Mesodermal cell (in vitro differentiated cells): ENCODE measurements around the gene LIN7A.

ENCODE experiments used
- H3K27ac ChIP-seq: 2 replicates; pipeline ENCODE4 v1.7.0; 2013; ENCODE audit warnings: mild to moderate bottlenecking, low read depth, low read length, moderate library complexity; ENCODE audit not compliant: severe bottlenecking
- H3K36me3 ChIP-seq: 2 replicates; pipeline ENCODE4 v1.7.1; 2013; ENCODE audit warnings: mild to moderate bottlenecking, low read length, moderate library complexity; ENCODE audit not compliant: control insufficient read depth, insufficient read depth
- H3K4me1 ChIP-seq: one replicate; pipeline ENCODE4 v1.7.1; 2013; ENCODE audit warnings: mild to moderate bottlenecking, low read length; ENCODE audit not compliant: insufficient read depth, control insufficient read depth, poor library complexity, severe bottlenecking
- H3K4me3 ChIP-seq: 2 replicates; pipeline ENCODE4 v1.7.0; 2013; ENCODE audit warnings: low read length, control low read depth, mild to moderate bottlenecking; ENCODE audit not compliant: insufficient read depth, poor library complexity, severe bottlenecking; ENCODE audit errors: extremely low read depth
- H3K9me3 ChIP-seq: 2 replicates; pipeline ENCODE4 v1.7.1; 2013; ENCODE audit warnings: mild to moderate bottlenecking, low read length, moderate library complexity; ENCODE audit not compliant: control insufficient read depth
- WGBS, 2 experiments: methylation state at CpG; one replicate each; pipeline ENCODE4 v1.1.5; 2013; ENCODE audit warnings: missing lambda C conversion rate in 2 of 2; ENCODE audit not compliant: insufficient coverage in 2 of 2; 5-methylcytosine and 5-hydroxymethylcytosine counted together

Gene LIN7A

DNA sequence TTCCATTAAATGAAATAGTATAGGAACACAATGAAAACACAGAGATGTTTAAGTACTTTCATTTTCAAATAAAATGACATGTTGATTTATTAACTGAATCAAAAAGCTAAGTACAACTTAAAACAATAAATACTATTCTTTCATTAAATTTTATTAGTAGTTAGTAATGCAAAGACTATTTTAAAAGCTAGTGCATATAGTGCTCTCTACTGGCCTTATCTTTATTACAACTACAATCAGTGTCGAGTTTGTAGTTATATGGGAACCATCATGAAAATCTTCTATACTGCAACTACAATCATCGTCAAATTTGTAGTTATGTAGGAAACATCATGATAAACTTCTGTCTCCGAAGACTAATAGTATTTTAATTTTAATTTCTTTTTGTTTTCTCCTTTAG lies 8.9 kb upstream of the LIN7A start:
- WGBS, 2 experiments = no CpG with 5 or more reads among the region's 3 CpGs
- no peak overlapping the region for H3K27ac ChIP-seq
- H3K4me3 ChIP-seq = no peak overlapping the region
- no peaks in the 10 kb centered on the region for H3K4me1 ChIP-seq
- H3K36me3 ChIP-seq = no peaks in the 10 kb centered on the region
- H3K9me3 ChIP-seq = no peaks in the 10 kb centered on the region

DNA sequence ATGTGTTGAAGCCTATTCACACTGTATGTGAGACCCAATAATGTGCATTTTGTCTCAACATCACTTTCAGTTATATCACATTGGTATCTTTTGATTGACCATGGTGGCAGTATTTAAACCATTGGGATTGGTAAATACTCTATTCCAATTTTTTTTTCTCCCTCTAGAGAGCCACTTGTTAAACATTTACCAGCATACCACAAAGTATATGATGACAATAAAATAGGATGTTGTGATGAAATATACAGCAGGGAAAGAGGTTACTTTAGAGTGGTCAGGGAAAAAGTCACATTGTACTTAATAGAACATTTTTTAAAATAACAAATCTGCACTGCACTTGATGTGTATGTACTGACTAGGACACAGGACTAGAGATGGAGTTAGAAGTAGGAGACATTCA lies 5.6 kb upstream of the LIN7A start:
- H3K9me3 ChIP-seq = no peaks in the 10 kb centered on the region
- no peak overlapping the region for H3K4me3 ChIP-seq
- peaks cover 4% of the 10 kb centered on the region for H3K4me1 ChIP-seq
- H3K27ac ChIP-seq = no peak overlapping the region
- no peaks in the 10 kb centered on the region for H3K36me3 ChIP-seq

DNA sequence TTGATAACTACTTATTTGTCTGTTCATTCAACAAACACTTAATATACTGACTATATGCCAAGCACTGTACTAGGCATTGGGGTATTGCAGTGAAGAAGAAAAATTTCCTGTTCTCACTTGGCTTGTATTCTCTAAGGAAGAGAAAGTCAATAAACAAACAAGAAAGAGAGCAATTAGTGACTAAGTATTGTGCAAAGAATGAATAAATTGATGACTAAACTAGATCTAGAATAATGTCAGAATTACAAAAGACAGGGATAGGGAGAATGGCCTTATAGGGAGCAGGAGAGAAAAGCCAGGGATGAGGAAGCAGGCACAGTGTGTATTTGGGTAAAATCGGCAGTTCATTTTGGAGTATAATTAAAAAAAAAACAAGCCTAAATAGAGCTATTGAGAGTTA lies 4.2 kb upstream of the LIN7A start:
- Histone ChIP-seq H3K36me3 (no peaks in the 10 kb centered on the region), H3K9me3 (no peaks in the 10 kb centered on the region), H3K27ac (no peak overlapping the region), H3K4me1 (peaks cover 9% of the 10 kb centered on the region), H3K4me3 (no peak overlapping the region)
- no CpG with 5 or more reads among the region's 1 CpG for WGBS, 2 experiments

DNA sequence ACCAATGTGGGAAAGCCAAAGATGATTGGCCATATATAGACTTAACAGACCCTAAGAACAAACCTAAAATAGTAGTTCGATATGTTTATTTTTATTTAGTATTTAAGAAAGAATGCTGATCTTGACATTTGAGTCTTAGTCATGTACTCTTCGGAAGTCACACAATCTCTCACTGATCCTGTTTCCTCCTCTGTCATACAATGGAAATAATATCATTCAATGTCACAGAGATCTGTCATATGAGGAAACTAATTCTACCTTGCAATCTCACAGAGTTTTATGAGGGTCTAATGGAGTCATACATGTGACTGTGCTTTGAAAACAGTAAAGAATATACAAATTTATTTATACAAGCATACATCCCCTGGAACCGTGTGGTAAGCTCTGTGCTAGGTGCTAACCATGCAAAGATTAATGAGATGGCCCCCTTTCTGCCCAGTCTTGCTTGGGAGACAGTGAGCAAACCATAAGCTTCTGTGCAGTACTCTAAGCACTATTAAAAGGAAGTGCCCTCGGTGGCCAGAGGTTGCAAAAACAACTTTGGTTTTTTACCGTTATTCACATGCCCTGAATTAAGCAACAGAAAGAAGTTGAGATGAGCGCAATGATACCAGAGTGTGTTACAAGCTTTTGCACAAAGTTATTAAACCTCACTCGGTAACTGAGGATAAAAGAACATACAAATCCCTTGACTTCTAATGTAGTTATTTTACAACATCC lies 1.7 kb upstream of the LIN7A start:
- no peaks in the 10 kb centered on the region for H3K36me3 ChIP-seq
- no peak overlapping the region for H3K27ac ChIP-seq
- peaks cover 9% of the 10 kb centered on the region for H3K4me1 ChIP-seq
- no peak overlapping the region for H3K4me3 ChIP-seq
- no peaks in the 10 kb centered on the region for H3K9me3 ChIP-seq
- 50 to 73% methylated on average over 2 to 3 of the region's 7 CpGs for WGBS, 2 experiments

DNA sequence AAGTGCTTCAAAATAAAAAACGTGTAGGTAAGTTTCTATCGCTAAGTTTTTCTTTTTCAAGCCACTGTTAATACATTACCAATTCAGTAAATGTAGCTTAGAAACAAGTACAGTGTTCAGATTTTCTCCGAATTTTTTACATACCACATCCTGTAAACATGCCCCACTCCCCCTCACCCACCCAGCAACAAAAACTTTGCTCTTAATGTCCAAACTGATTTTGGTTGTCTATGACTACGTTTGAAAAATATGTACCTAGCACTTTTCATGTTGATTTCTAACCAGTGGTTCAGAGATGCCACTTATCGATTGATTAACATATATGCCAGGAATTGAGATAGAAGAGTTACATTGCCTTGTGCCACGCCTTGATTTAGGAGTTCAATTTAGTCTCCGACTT lies 663 bp upstream of the LIN7A start:
- Histone ChIP-seq H3K27ac (no peak overlapping the region), H3K9me3 (no peaks in the 10 kb centered on the region), H3K36me3 (no peaks in the 10 kb centered on the region), H3K4me1 (peaks cover 9% of the 10 kb centered on the region), H3K4me3 (no peak overlapping the region)
- WGBS, 2 experiments = 56 to 87% methylated on average over 3 to 4 of the region's 7 CpGs

DNA sequence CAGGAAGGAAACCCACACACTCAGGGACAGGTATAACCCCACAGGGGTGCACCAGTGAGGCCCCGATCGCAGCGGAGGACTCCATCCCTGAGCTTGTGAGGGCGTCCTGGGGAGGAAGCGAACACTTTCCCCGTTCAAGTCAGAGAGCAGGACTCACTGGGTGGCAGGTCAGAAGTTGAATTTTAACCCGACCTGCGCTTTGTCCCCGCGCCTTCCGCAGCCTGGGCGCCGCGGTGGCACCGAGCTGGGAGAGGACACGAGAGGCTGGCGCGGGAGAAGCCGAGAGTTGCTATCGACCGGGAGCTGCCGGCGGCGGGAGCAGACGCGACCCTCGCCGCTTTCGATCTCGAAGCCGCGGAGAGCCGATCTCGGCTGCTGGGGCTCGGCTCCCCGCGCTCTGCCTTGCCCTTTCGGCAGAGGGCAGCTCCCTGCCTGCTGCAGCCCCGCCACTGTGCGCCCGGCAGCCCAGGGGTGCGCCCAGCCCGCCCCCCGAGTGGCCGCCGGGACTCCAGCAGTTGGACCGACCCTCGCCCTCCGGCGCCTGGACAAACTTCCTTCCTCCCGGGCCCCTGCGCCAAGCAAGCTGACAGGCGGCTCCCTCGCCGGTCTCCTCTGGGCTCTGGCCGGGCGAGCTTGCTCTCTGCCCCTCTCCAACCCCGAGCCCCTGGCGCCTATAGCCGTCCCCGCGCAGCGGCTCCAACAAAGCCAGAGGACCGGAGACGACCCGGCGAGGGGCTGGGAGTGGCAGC lies 918 bp downstream of the LIN7A start:
- no peaks in the 10 kb centered on the region for H3K36me3 ChIP-seq
- H3K9me3 ChIP-seq = no peaks in the 10 kb centered on the region
- 0% methylated on average over 41 to 64 of the region's 67 CpGs for WGBS, 2 experiments
- H3K27ac ChIP-seq = no peak overlapping the region
- H3K4me1 ChIP-seq = peaks cover 9% of the 10 kb centered on the region
- H3K4me3 ChIP-seq = peak overlapping the region; percentile 68

DNA sequence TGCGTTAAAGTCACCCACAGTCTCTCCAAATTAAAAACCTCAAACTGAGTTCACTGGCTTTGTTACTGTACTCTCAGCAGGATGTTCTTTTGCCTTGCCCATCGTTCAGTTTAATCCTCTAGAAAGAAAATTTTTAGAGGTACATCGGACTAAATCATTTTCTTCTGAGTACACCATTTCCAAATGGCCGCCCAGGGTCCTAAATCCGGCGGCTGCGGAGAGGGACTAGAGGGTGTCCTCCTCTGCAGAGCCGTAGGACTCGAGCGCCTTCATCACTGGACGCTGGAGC lies 1.4 kb downstream of the LIN7A start:
- peaks cover 9% of the 10 kb centered on the region for H3K4me1 ChIP-seq
- peak overlapping the region; percentile 68 for H3K4me3 ChIP-seq
- no peak overlapping the region for H3K27ac ChIP-seq
- no peaks in the 10 kb centered on the region for H3K9me3 ChIP-seq
- no peaks in the 10 kb centered on the region for H3K36me3 ChIP-seq
- 0 to 1% methylated on average over 1 to 6 of the region's 11 CpGs for WGBS, 2 experiments

DNA sequence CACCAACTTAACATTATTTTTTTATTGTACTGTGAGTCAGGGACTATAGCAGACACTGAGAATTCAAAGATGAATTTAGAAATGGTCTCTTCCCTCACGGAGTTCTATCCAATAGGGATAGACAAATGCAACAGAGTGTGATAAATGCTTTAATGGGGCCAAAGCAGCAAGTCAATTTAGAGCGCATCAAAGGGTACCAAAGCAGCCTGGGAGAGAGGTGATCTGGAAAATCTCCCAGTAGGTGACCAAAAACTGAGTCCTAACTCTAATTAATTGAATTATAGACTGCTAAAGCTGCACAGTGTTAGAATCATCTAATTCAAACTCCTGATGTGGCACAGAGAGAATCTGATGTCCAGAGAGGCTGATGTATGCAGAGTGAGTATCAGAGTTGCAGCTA lies 2.6 kb downstream of the LIN7A start:
- H3K36me3 ChIP-seq = no peaks in the 10 kb centered on the region
- no peak overlapping the region for H3K27ac ChIP-seq
- peaks cover 9% of the 10 kb centered on the region for H3K4me1 ChIP-seq
- H3K4me3 ChIP-seq = no peak overlapping the region
- no peaks in the 10 kb centered on the region for H3K9me3 ChIP-seq
- 80 to 89% methylated on average over 1 to 2 of the region's 2 CpGs for WGBS, 2 experiments

DNA sequence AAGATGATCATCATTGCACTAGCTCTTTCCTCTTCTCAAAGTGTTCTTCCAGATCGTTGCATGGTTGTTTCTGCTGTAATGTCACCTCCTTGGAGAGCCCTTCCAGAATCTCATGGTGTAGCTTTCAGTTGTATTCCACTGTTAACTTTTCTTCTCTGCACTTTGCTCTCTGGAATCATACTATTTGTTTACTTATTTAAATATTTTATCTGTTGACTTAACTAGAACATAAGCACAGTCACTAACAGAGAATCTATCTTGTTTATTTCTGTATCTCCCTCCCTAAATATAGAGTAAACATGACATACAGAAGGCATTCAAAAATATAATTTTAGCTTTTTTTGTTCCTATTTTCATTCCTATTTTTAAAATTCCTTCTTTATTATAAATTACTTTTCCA lies 11.8 kb downstream of the LIN7A start:
- no peak overlapping the region for H3K4me3 ChIP-seq
- 100% methylated on average over 1 of the region's 1 CpG for WGBS, 2 experiments

DNA sequence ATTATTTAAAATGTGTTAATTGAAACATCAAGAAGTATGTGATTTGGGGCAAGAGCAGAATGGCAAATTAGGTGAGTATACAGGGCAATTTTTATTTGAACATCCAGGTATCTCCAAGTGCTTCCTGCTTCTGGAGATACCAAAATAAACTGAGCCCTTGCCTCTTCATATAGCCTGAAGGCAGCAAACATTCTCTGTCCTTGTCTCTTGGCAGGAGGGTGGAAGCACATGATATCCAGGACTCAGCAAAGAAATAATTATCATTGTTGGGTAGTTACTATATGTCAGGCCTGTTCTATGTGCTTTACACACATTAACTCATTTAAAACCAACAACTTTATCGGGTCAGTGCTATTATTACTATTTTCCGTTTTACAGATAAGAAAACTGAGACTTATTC lies 12.5 kb downstream of the LIN7A start:
- WGBS, 2 experiments = no CpG with 5 or more reads among the region's 2 CpGs

More for the DNA sequence above, 11.8 kb downstream of the LIN7A start:
- no peaks in the 10 kb centered on the region for H3K9me3 ChIP-seq
- H3K4me1 ChIP-seq = no peaks in the 10 kb centered on the region
- no peak overlapping the region for H3K27ac ChIP-seq
- no peaks in the 10 kb centered on the region for H3K36me3 ChIP-seq

DNA sequence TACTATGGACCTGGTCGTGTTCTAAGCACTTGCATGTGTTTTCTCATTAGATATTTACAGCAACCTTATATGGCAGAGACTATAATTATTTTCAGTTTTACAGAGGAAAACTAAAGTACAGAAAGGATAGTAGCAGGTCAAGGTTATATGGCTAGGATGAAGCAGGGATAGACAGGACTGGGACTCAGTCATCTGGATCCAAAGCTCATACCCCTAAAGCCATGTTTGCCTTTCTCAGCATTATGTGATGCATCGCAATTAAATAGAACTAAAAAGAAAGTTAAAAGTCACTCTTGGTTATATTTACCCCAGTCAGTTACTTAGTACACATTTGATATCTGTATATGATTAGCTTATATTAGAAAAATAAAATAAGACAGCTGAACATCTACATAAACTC lies 13.3 kb downstream of the LIN7A start:
- no CpG with 5 or more reads among the region's 2 CpGs for WGBS, 2 experiments
- no peak overlapping the region for H3K27ac ChIP-seq
- H3K4me3 ChIP-seq = no peak overlapping the region
- no peaks in the 10 kb centered on the region for H3K36me3 ChIP-seq
- H3K9me3 ChIP-seq = no peaks in the 10 kb centered on the region
- H3K4me1 ChIP-seq = no peaks in the 10 kb centered on the region

More for the DNA sequence above, 12.5 kb downstream of the LIN7A start:
- H3K9me3 ChIP-seq = no peaks in the 10 kb centered on the region
- H3K27ac ChIP-seq = no peak overlapping the region
- no peak overlapping the region for H3K4me3 ChIP-seq
- no peaks in the 10 kb centered on the region for H3K36me3 ChIP-seq
- no peaks in the 10 kb centered on the region for H3K4me1 ChIP-seq
